EH (cell line): ENCODE measurements around the gene RTCA.
"Not testable (repeated sequence)": the region's sequence is repeated elsewhere in the genome, so short reads cannot be mapped to it uniquely, and the experiment has no call there.

Experiments
- DNase-seq: peaks from one replicate; pipeline ENCODE4 v3.0.0-alpha.2; 2015; ENCODE audit warnings: low read depth

The RTCA gene

DNA sequence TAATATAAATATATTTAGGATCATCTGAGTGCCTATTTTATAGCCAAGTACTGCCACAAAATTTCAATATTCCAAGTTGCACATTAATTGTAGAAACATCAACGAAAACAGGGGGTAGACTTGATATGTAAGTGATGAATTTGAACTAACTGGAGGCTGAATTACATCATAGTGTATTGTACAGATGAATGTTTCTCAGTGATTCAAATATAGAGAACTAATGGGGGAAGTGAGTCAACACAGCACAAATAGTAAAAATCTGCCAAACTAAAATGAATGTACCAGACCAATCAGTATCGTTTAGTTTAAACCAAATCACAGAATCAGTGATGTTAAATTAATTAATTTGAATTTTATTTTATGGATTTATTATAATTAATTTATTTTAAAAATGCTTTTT is 42.8 kb downstream of the RTCA start:
- DNase-seq, result peak; percentile 18

GRCh38 chr1:100309863-100310262 is 43.8 kb downstream of the RTCA start:
- DNase-seq, result no peak

- DNase-seq, result no peak
Observed at GRCh38 chr1:100313382-100313781, 47.4 kb downstream of the RTCA start.

DNA sequence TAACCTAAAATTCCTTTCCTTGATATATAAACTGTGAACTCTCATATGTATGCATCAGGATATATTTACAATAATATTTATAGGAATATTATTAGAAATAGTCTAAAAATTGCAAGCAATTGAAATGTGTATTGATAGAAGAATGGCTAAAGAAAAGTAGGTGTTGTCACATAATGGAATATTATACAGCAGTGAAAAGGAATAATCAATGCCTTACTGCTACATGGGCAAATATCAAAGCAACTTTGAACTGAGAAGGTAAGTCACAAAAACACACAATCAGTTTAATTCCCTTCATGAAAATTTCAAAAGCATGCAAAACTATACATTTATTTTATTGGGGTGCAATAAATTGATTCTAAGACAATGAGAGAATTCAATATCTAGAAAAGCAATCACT is 50.6 kb downstream of the RTCA start:
- no peak for DNase-seq

DNA sequence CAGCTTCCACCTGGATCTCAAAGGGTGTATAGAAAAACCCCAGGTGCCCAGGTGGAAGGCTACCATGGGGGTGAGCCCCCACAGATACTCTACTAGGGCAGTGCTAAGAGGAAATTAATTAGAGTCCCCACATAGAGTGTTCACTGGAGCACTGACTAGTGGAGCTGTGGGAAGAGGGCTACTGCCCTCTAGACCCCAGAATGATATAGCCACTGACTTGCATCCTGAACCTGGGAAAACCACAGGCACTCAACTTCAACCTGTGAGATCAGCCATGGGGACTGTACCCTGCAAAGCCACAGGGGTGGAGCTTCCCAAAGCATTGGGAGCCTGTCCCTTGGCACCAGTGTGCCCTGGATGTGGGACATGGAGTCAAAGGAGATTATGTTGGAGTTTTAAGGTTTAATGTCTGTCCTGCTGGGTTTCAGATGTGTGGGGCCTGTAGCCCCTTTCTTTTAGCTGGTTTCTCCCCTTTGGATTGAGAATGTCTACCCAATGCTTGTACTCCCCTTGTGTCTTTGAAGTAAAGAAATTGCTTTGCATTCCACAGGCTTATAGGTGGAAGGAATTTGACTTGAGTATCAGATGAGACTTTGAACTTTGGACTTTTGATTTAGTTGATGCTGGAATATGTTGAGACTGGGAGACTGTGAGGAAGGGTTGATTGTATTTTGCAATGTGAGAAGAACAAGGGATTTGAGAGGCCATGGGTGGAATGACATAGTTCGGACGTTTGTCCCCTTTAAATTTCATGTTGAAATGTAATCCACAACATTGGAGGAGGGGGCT is 54.5 kb downstream of the RTCA start:
- DNase-seq, result no peak

- DNase-seq, result no peak
Observed at GRCh38 chr1:100321100-100321493, 55.1 kb downstream of the RTCA start.

DNA sequence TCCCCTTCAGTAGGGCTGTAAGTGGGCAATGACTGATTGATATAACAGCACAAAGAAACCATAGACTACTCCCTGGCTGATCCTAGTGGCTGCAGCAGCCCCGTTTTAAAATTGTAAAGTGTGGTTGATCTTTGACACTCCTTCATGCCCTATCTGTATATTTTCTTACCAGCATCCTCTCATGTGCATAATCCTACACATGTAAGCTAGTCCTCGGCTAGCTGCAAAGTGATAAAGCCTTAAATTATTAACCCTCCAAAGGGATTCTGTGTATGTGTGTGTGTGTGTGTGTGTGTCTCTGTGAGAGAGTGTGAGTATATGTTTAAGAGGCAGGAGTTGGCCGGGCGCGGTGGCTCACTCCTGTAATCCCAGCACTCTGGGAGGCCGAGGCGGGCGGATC is 55.5 kb downstream of the RTCA start:
- no peak for DNase-seq

GRCh38 chr1:100322436-100323211 is 56.6 kb downstream of the RTCA start:
- peak; percentile 42 for DNase-seq

GRCh38 chr1:100323419-100324106 is 57.5 kb downstream of the RTCA start:
- DNase-seq, result peak; percentile 10

- DNase-seq, result no peak
Observed at GRCh38 chr1:100325415-100326324, 59.7 kb downstream of the RTCA start.

GRCh38 chr1:100326325-100326670 is 60.3 kb downstream of the RTCA start:
- not testable (repeated sequence) for DNase-seq

GRCh38 chr1:100328133-100328532 is 62.1 kb downstream of the RTCA start:
- DNase-seq, result no peak

DNA sequence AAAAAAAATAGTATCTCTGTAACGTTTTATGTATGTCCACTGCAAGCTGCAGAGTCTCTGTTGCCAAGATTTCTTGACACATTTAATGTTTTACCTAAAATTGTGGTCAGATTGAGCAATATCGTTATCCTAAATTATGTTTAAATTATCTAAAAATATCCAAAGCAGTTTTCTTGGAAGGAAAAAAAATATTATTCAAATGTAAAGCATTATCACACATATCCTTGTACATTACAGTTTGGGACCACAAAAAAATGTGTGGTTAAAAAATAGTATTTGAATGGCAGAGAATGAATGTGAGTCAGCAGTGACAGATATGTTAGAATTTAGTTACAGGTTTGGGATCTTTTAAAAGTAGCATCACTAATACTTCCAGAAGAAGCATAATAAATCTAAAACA is 65.1 kb downstream of the RTCA start:
- DNase-seq, result peak; percentile 9

- DNase-seq, result no peak
Observed at GRCh38 chr1:100332331-100332730, 66.3 kb downstream of the RTCA start.

- DNase-seq, result no peak
Observed at GRCh38 chr1:100335436-100335835, 69.4 kb downstream of the RTCA start.

- not testable (repeated sequence) for DNase-seq
Observed at GRCh38 chr1:100337878-100338277, 71.9 kb downstream of the RTCA start.

- not testable (repeated sequence) for DNase-seq
Observed at GRCh38 chr1:100339735-100340134, 73.7 kb downstream of the RTCA start.

- DNase-seq, result no peak
Observed at GRCh38 chr1:100340494-100340893, 74.5 kb downstream of the RTCA start.

GRCh38 chr1:100342348-100342747 is 76.3 kb downstream of the RTCA start:
- DNase-seq, result no peak
